MM.1S (cell line): ENCODE data around the gene CD300H.

Source experiments
- DNase-seq: peaks from one replicate; pipeline ENCODE4 v3.0.0-alpha.2; 2015
- H2AFZ ChIP-seq: fragments of 300-600 bp; sonication (generic); 2 replicates; pipeline ENCODE4 v1.6.0; 2016; ENCODE audit warnings: antibody characterized with exemption, low read length
- H3F3A ChIP-seq: fragments of 300-600 bp; sonication (generic); 2 replicates; pipeline ENCODE4 v1.6.1; 2016; ENCODE audit warnings: mild to moderate bottlenecking, antibody characterized with exemption, low read length, moderate library complexity, mixed read lengths; ENCODE audit not compliant: insufficient read depth
- H3K27ac ChIP-seq: fragments of 300-600 bp; sonication (generic); 2 replicates; pipeline ENCODE4 v1.5.1; 2016; ENCODE audit warnings: mild to moderate bottlenecking, low read length
- H3K27me3 ChIP-seq: fragments of 300-600 bp; sonication (generic); replicated peaks from 2 replicates; pipeline ENCODE4 v1.6.0; 2016; ENCODE audit warnings: low read length; ENCODE audit not compliant: insufficient read depth
- H3K36me3 ChIP-seq: fragments of 300-600 bp; sonication (generic); replicated peaks from 2 replicates; pipeline ENCODE4 v1.6.1; 2016; ENCODE audit warnings: mild to moderate bottlenecking, low read length, mixed read lengths; ENCODE audit not compliant: insufficient read depth
- H3K4me1 ChIP-seq: fragments of 300-600 bp; sonication (generic); 2 replicates; pipeline ENCODE4 v1.6.1; 2016; ENCODE audit warnings: low read length, mixed read lengths
- H3K4me2 ChIP-seq: fragments of 300-600 bp; sonication (generic); 2 replicates; pipeline ENCODE4 v1.6.0; 2016; ENCODE audit warnings: low read depth, low read length
- H3K4me3 ChIP-seq: fragments of 300-600 bp; sonication (generic); 2 replicates; pipeline ENCODE4 v1.5.1; 2016; ENCODE audit warnings: low read length, mixed read lengths
- H3K79me2 ChIP-seq: fragments of 300-600 bp; sonication (generic); 2 replicates; pipeline ENCODE4 v1.6.1; 2016; ENCODE audit warnings: mixed run types, low read length, mixed read lengths
- H3K9ac ChIP-seq: fragments of 300-600 bp; sonication (generic); 2 replicates; pipeline ENCODE4 v1.6.1; 2016; ENCODE audit warnings: low read length, mixed read lengths
- H3K9me2 ChIP-seq: fragments of 300-600 bp; sonication (generic); replicated peaks from 2 replicates; pipeline ENCODE4 v1.6.1; 2016; ENCODE audit warnings: mild to moderate bottlenecking, low read length, mixed read lengths; ENCODE audit not compliant: insufficient read depth
- H3K9me3 ChIP-seq: fragments of 300-600 bp; sonication (generic); replicated peaks from 2 replicates; pipeline ENCODE4 v1.6.1; 2016; ENCODE audit warnings: mild to moderate bottlenecking, low read length, mixed read lengths; ENCODE audit not compliant: insufficient read depth
- H4K20me1 ChIP-seq: fragments of 300-600 bp; sonication (generic); 2 replicates; pipeline ENCODE4 v1.6.1; 2016; ENCODE audit warnings: mild to moderate bottlenecking, low read length, moderate library complexity, mixed read lengths; ENCODE audit not compliant: insufficient read depth
- CTCF ChIP-seq: fragments of 300-600 bp; sonication (generic); IDR thresholded peaks from 2 replicates; pipeline ENCODE4 v1.5.1; 2016; ENCODE audit warnings: antibody characterized with exemption, low read length, mixed read lengths
- EZH2 ChIP-seq: fragments of 300-600 bp; sonication (generic); optimal IDR thresholded peaks from 2 replicates; pipeline ENCODE3; 2017; ENCODE audit warnings: low read depth, mild to moderate bottlenecking, antibody characterized with exemption, low read length, mixed read lengths
- EZH2phosphoT487 ChIP-seq: fragments of 300-600 bp; sonication (generic); IDR thresholded peaks from 2 replicates; pipeline ENCODE4 v1.6.1; 2018; ENCODE audit warnings: antibody characterized with exemption, low read length

CD300H gene

GRCh38 chr17:74599448-74599939 lies 32.2 kb upstream of the CD300H start:
- H3K4me3 ChIP-seq: no peak overlapping the region
- DNase-seq: no peak
- TF ChIP-seq EZH2 (no peak), EZH2phosphoT487 (no peak), CTCF (no peak)
- H2AFZ ChIP-seq: no peak overlapping the region
- no peak overlapping the region for H3K4me2 ChIP-seq
- peaks cover 85% of the 10 kb centered on the region for H3K27me3 ChIP-seq
- H3F3A ChIP-seq: no peaks in the 10 kb centered on the region
- no peaks in the 10 kb centered on the region for H3K9me3 ChIP-seq
- H3K79me2 ChIP-seq: no peaks in the 10 kb centered on the region
- no peaks in the 10 kb centered on the region for H3K36me3 ChIP-seq
- H3K9me2 ChIP-seq: no peaks in the 10 kb centered on the region
- peaks cover 10% of the 10 kb centered on the region; the same call in 1 of the 2 replicates for H3K4me1 ChIP-seq
- no peak overlapping the region for H3K27ac ChIP-seq
- no peak overlapping the region for H3K9ac ChIP-seq
- no peaks in the 10 kb centered on the region for H4K20me1 ChIP-seq

GRCh38 chr17:74599023-74599399 lies 31.7 kb upstream of the CD300H start:
- no peaks in the 10 kb centered on the region for H4K20me1 ChIP-seq
- H3K9me3 ChIP-seq: no peaks in the 10 kb centered on the region
- peak overlapping the region; percentile 23; the same call in 1 of the 2 replicates for H3K4me2 ChIP-seq
- H3K79me2 ChIP-seq: no peaks in the 10 kb centered on the region
- H3F3A ChIP-seq: no peaks in the 10 kb centered on the region
- peaks cover 85% of the 10 kb centered on the region for H3K27me3 ChIP-seq
- no peak for DNase-seq
- no peak overlapping the region for H3K9ac ChIP-seq
- H3K4me1 ChIP-seq: peaks cover 10% of the 10 kb centered on the region; the same call in 1 of the 2 replicates
- H3K9me2 ChIP-seq: no peaks in the 10 kb centered on the region
- H3K36me3 ChIP-seq: no peaks in the 10 kb centered on the region
- no peak overlapping the region for H3K4me3 ChIP-seq
- TF ChIP-seq CTCF (no peak), EZH2 (no peak), EZH2phosphoT487 (no peak)
- H3K27ac ChIP-seq: no peak overlapping the region
- H2AFZ ChIP-seq: no peak overlapping the region

- no peaks in the 10 kb centered on the region for H3K9me3 ChIP-seq
- H3K27me3 ChIP-seq: peaks cover 85% of the 10 kb centered on the region
- DNase-seq: peak; percentile 6
Observed at GRCh38 chr17:74598346-74599022, 31.2 kb upstream of the CD300H start.

More at GRCh38 chr17:74598346-74599022, 31.2 kb upstream of the CD300H start:
- TF ChIP-seq EZH2phosphoT487 (no peak), EZH2 (no peak), CTCF (no peak)
- Histone ChIP-seq H3K9me2 (no peaks in the 10 kb centered on the region), H3K9ac (no peak overlapping the region), H2AFZ (no peak overlapping the region), H4K20me1 (no peaks in the 10 kb centered on the region), H3K4me1 (peaks cover 10% of the 10 kb centered on the region; the same call in 1 of the 2 replicates), H3K79me2 (no peaks in the 10 kb centered on the region), H3K4me3 (no peak overlapping the region), H3K36me3 (no peaks in the 10 kb centered on the region), H3F3A (no peaks in the 10 kb centered on the region), H3K27ac (no peak overlapping the region), H3K4me2 (peak overlapping the region; percentile 23; the same call in 1 of the 2 replicates)
